HEK293T (cell line): ENCODE data around the gene ARID1B.

ENCODE experiments used
- CTCF ChIA-PET: fragments of 350-600 bp; formaldehyde crosslinking; extraction: SDS; loops from one replicate; lab custom pipeline; 2021; ENCODE audit warnings: antibody characterized with exemption, inconsistent platforms; lab: Yijun Ruan, JAX
- POLR2A ChIA-PET: fragments of 350-600 bp; formaldehyde crosslinking; extraction: SDS; loops from one replicate; lab custom pipeline; 2020; ENCODE audit warnings: antibody characterized with exemption, inconsistent platforms; lab: Yijun Ruan, JAX
- DNase-seq: peaks from one replicate; pipeline ENCODE4 v3.0.0; 2012; ENCODE audit warnings: mixed read lengths; ENCODE audit errors: extremely low spot score
- ARNT ChIP-seq: fragments of 450-650 bp; IDR thresholded peaks from 2 replicates; pipeline ENCODE4 v1.6.1; 2017; ENCODE audit warnings: mild to moderate bottlenecking
- BHLHE40 ChIP-seq: fragments of 450-650 bp; IDR thresholded peaks from 2 replicates; pipeline ENCODE4 v1.6.1; 2016; ENCODE audit warnings: mild to moderate bottlenecking, moderate library complexity, borderline replicate concordance
- CTBP1 ChIP-seq: fragments of 450-650 bp; IDR thresholded peaks from 2 replicates; pipeline ENCODE4 v1.6.1; 2016; ENCODE audit warnings: borderline replicate concordance
- ELF4 ChIP-seq: fragments of 450-650 bp; IDR thresholded peaks from 2 replicates; pipeline ENCODE4 v1.6.1; 2017; ENCODE audit warnings: antibody characterized with exemption
- FOXA1 ChIP-seq: fragments of 450-650 bp; IDR thresholded peaks from 2 replicates; pipeline ENCODE4 v1.6.1; 2016; ENCODE audit warnings: mild to moderate bottlenecking
- FOXK2 ChIP-seq: fragments of 450-650 bp; IDR thresholded peaks from 2 replicates; pipeline ENCODE4 v1.6.1; 2016; ENCODE audit warnings: mild to moderate bottlenecking
- FOXM1 ChIP-seq: fragments of 450-650 bp; IDR thresholded peaks from 2 replicates; pipeline ENCODE4 v1.6.1; 2017; ENCODE audit warnings: mild to moderate bottlenecking, borderline replicate concordance
- HDGF ChIP-seq: fragments of 450-650 bp; IDR thresholded peaks from 2 replicates; pipeline ENCODE4 v1.6.1; 2017; ENCODE audit warnings: antibody characterized with exemption, borderline replicate concordance
- L3MBTL2 ChIP-seq: fragments of 450-650 bp; conservative IDR thresholded peaks from 2 replicates; pipeline ENCODE4 v1.6.1; 2016; ENCODE audit warnings: mild to moderate bottlenecking
- LEF1 ChIP-seq: fragments of 450-650 bp; IDR thresholded peaks from 2 replicates; pipeline ENCODE4 v1.6.1; 2017; ENCODE audit warnings: mild to moderate bottlenecking, borderline replicate concordance
- NFRKB ChIP-seq: fragments of 450-650 bp; IDR thresholded peaks from 2 replicates; pipeline ENCODE4 v1.6.1; 2016; ENCODE audit warnings: mild to moderate bottlenecking, moderate library complexity
- SP1 ChIP-seq: fragments of 450-650 bp; IDR thresholded peaks from 2 replicates; pipeline ENCODE4 v1.6.1; 2017
- SUZ12 ChIP-seq: fragments of 450-650 bp; IDR thresholded peaks from 2 replicates; pipeline ENCODE4 v1.6.1; 2016; ENCODE audit warnings: mild to moderate bottlenecking
- TARDBP ChIP-seq: fragments of 450-650 bp; IDR thresholded peaks from 2 replicates; pipeline ENCODE4 v1.6.1; 2016
- ZNF384 ChIP-seq: fragments of 450-650 bp; IDR thresholded peaks from 2 replicates; pipeline ENCODE4 v1.6.1; 2016
- TF ChIP-seq, protein P1 (sequence below): fragments of 450-650 bp; IDR thresholded peaks from 2 replicates; pipeline ENCODE4 v1.6.1; 2016

ARID1B gene

DNA sequence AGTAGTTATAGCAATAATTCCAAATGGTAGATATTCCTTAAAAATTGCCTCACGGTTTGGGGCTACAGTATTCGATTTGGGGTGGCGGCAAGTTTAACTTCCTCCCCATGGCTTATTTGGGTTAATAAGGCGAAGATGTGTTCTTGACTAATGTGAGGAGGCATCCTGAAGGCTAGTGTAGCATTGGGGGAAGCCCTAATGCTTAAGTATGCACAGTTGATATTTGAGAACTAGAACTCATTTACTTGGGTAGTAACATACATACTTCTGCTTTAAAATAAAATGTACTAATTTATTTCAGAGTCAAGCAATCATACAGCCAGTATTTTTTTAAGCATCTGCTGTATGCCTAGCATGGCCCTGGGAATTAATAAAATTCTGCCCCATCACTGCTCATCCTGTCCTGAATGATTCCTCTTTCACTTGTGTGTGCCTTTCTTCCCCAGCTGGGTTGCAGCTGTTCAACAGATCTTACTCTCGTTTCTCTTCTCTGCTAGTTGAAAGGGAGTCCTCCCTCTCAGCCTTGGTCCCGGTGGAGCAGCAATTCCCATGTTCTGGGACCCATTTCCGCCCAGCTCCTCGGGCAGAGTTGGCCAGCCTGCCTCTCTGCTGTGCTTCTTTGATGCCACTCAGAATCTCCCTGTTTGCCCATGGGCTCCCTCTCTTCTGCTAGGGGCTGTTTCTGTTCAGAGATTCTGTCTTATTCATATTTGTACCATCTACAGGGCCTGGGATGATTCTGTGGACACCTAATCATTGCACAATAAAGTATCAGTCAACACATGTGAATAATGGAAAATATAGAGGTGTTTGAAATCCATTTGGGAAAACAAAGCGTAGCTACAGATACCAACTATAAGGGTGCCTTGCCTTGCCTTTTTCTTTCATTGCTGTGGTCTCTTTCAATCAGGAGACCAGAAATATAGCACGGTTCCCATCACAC, 104.8 kb downstream of the ARID1B start:
- CTCF ChIA-PET = no interaction called here
- DNase-seq = no peak
- POLR2A ChIA-PET = no interaction called here
- no peak for TF ChIP-seq SUZ12
- TF ChIP-seq FOXK2 = no peak
- TF ChIP-seq NFRKB = no peak
- no peak for TF ChIP-seq LEF1
- no peak for TF ChIP-seq TARDBP
- no peak for TF ChIP-seq SP1
- TF ChIP-seq, protein P1, sequence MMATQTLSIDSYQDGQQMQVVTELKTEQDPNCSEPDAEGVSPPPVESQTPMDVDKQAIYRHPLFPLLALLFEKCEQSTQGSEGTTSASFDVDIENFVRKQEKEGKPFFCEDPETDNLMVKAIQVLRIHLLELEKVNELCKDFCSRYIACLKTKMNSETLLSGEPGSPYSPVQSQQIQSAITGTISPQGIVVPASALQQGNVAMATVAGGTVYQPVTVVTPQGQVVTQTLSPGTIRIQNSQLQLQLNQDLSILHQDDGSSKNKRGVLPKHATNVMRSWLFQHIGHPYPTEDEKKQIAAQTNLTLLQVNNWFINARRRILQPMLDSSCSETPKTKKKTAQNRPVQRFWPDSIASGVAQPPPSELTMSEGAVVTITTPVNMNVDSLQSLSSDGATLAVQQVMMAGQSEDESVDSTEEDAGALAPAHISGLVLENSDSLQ = no peak
- no peak for TF ChIP-seq L3MBTL2
- TF ChIP-seq FOXM1 = no peak
- no peak for TF ChIP-seq HDGF
- no peak for TF ChIP-seq FOXA1
- no peak for TF ChIP-seq ZNF384
- TF ChIP-seq BHLHE40 = no peak
- TF ChIP-seq ELF4 = no peak
- TF ChIP-seq CTBP1 = no peak
- no peak for TF ChIP-seq ARNT

DNA sequence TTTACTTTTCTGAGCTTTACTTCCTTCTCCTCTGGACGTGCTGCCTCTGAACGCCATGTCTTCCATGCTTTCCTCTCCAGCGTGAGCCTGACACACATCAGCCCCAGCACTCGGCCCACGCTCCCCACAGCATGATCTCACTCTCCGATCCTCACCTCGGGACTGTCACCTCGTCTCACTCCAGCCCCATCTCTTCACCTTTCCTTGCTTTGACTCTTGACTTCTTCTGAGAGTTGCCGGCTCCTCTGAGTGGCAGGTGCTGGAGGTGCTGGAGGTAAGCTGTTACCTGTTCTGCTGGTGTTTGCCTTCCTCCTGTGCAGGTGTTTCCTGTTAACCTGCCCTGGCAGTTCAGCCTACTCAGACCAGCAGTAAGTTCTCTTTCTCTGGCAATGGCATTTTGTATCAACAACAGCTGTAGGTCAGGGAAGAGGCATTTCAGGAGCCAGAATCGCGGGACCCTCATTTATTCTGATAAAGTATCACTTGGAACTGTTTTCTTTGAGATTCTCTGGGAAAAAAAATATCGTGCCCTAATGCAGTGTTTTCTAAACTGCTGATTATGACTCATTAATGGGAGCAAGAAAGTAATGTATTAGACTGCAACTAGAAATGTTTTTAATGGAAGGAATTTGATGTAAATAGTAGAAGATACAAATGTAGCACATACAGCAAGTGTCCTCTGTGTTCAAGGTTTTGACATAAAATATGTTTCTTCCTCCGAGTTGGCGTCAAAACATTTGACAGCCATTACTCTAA, 106.5 kb downstream of the ARID1B start:
- no peak for TF ChIP-seq ZNF384
- TF ChIP-seq LEF1 = no peak
- no peak for TF ChIP-seq HDGF
- TF ChIP-seq CTBP1 = no peak
- TF ChIP-seq, protein P1 = no peak
- no peak for TF ChIP-seq TARDBP
- no peak for TF ChIP-seq FOXK2
- no peak for TF ChIP-seq BHLHE40
- no peak for TF ChIP-seq SUZ12
- no peak for TF ChIP-seq SP1
- TF ChIP-seq FOXM1 = no peak
- no peak for TF ChIP-seq FOXA1
- ChIA-PET POLR2A (interaction anchor here (1.1 to 1.2 kb wide), 2 partner anchors 15 to 103 kb away, joined by 3 to 4 read pairs; no protein-coding TSS in a partner anchor), CTCF (interaction anchor here (0.6 to 1.0 kb wide), 2 partner anchors 14 to 55 kb away, joined by 3 to 4 read pairs; no protein-coding TSS in a partner anchor)
- DNase-seq = no peak

DNA sequence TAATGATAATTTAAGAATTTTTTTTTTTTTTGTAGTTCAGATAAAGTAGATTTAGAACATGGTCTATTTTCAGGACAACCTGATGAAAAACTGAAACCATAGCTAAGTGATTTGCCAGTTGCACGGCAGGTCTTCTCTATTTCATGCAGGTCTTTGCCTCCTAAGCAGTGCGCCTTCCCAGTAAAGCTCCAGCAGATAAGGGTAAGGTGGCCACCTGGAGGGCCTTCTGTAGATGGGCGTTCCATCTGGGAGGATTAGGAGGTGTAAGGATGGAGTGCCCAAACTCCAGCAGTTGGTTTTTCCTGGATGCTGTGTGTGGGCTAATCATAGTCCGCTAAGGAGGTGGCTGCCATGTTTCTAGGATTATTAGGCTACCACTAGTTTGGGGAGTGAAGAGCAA, 107.1 kb downstream of the ARID1B start:
- TF ChIP-seq LEF1 = no peak
- no peak for DNase-seq
- CTCF ChIA-PET = interaction anchor here (0.6 kb wide), 1 partner anchor 56 kb away, joined by 4 read pairs; no protein-coding TSS in a partner anchor
- POLR2A ChIA-PET = interaction anchor here (1.1 kb wide), 1 partner anchor 14 kb away, joined by 3 read pairs; no protein-coding TSS in a partner anchor

DNA sequence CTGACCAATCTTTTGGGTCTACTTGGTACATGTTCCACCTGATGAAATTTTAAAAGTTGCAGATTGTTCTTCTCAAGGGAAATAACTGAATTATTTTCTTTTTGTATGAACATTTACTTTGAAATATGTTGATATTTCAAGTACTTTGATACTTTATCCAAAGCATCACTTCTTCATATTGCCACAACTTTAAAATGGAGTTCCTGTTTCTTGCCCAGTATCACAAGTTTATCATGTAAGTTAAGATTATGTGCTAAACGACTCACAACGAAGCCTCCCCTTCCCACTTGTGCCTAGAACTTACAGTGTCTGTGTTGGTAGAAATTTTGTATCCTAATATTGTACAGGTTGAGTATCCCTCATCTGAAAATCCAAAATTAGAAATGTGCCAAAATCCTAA, 108.4 kb downstream of the ARID1B start:
- no peak for DNase-seq
- ChIA-PET CTCF (no interaction called here), POLR2A (no interaction called here)
- TF ChIP-seq LEF1 = no peak
- no peak for TF ChIP-seq CTBP1
- TF ChIP-seq ELF4 = no peak
- no peak for TF ChIP-seq TARDBP
- no peak for TF ChIP-seq FOXM1
- TF ChIP-seq HDGF = no peak
- TF ChIP-seq ZNF384 = no peak
- no peak for TF ChIP-seq L3MBTL2
- TF ChIP-seq ARNT = no peak

DNA sequence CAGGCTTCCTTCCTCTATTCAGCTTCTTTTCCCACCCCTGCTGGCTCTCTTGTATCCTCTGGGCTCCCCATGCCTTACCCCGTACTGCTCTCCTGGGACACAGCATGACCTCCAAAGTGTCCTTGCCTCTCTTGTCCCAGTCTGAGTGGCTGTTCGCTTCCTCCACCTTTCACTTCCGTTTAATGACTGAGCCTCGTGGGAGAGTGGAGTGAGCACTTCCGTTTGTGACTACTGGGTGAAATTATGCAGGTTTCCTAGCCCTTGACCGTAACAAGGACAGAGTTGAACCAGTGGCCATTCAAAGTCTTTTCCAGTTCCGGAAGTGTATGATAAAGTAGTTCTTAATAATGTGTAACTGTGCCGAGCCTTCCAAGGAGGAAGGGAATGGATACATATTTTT, 109.2 kb downstream of the ARID1B start:
- TF ChIP-seq SUZ12 (no peak), FOXK2 (no peak), FOXM1 (no peak)
- ChIA-PET POLR2A (no interaction called here), CTCF (no interaction called here)
- no peak for DNase-seq

DNA sequence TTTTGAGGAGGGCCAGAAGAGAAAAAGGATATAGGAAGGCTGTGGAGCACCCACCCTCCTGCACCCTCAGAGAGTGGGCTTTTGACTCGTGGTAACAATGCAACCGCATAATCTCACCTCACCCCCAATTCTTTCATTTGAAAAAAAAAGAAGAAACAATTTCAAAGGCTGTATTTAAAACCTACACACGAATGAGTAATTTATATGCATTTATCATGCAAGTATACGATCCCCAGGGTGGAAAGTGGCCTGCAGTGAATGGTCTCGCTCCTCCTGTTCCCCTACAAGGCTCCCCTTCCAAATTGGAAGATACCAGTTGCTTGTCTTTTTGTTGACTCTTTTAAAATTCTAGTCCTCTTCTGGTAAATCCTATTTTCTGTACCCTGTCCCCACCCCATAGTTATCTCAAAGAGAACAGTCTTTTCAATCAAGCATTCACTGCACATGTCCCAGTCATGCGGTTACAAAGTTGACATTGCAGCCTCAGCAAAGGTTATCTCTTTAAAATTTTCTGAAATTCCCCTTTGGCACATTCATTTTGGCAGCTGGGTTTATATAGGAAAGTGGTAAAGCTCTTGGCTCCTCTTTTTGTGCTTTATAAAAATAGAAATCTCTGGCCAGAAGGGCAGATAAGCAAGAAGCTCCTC, 110.6 kb downstream of the ARID1B start:
- POLR2A ChIA-PET = no interaction called here
- DNase-seq = no peak
- CTCF ChIA-PET = no interaction called here
- TF ChIP-seq LEF1 (no peak), HDGF (no peak), ARNT (no peak), TARDBP (no peak), BHLHE40 (no peak), SP1 (no peak), CTBP1 (no peak), FOXM1 (no peak), L3MBTL2 (no peak), ZNF384 (no peak)
